Measurements from ENCODE around the gene MLN.

Gene MLN

GRCh38 chr6:33771146-33772081 lies 32.4 kb downstream of the MLN start:
- DNase-seq, result peak; percentile 69 to 79

GRCh38 chr6:33770833-33771145 lies 33.0 kb downstream of the MLN start:
- no peak for DNase-seq

GRCh38 chr6:33770124-33770832 lies 33.5 kb downstream of the MLN start:
- no peak for DNase-seq

- no peak for DNase-seq
These were observed 34.5 kb downstream of the MLN start for GRCh38 chr6:33769248-33769821.

GRCh38 chr6:33768644-33769120 lies 35.1 kb downstream of the MLN start:
- DNase-seq, result peak; percentile 84 to 85

GRCh38 chr6:33766921-33767907 lies 36.6 kb downstream of the MLN start:
- DNase-seq, result no peak

DNA sequence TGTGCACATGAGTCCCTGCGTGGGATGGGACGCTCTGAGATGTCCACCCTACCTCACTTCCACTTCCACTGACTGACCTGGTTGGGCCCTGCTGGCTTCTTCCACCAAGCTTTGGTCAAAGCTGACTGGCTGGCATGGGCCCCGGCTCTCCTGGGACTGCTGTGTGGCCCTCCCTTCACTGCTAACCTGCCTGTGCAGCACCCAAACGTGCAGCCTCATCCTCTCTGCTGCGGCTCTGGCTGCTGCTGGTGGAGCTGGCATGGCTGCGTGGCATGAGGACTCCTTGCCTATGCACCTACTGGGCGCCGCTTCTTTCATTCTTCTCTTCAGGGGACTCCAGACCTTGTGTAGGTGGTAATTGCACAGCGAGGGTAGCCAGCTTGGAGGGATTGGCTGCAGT lies 38.4 kb downstream of the MLN start:
- no peak for DNase-seq

DNA sequence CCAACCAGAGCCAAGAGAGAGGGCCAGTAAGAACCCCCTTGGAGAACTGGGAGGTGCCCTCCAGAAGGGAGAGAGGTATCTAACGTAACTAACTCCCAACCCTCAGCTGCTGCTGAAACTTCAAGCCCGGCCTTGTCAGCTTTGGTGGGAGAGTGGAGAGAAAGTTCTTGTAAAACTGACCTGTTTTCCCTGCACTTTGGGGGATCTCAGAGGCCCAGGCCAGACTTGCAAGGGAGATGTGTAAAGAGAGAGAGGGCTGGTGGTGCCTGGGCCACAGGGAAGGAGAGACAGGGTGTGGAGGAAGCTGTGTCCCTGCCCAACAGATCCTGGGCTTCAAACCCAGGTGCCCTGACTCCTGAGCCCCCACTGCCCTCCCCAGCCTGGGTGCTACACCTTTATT lies 39.8 kb downstream of the MLN start:
- no peak for DNase-seq

DNA sequence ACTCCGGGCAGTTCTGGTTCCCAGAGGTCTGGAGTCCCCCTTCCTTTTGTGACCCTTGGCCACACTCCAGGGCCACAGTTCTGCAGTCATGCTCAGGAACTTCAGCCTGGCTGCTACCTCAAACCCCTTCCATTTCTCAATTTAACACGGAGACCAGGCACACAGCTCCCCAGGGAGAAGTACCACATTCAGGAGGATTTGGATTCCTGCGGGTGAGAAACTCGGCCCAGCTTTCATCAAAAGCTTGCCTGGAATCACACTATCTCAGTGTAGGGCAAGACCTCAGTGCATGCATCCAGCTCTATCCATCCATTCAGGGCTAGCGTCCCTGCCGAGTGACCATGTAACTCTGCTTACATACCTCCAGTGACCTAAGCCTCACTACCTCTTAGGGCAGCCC lies 40.3 kb downstream of the MLN start:
- no peak for DNase-seq

GRCh38 chr6:33762713-33763112 lies 41.1 kb downstream of the MLN start:
- no peak for DNase-seq

DNA sequence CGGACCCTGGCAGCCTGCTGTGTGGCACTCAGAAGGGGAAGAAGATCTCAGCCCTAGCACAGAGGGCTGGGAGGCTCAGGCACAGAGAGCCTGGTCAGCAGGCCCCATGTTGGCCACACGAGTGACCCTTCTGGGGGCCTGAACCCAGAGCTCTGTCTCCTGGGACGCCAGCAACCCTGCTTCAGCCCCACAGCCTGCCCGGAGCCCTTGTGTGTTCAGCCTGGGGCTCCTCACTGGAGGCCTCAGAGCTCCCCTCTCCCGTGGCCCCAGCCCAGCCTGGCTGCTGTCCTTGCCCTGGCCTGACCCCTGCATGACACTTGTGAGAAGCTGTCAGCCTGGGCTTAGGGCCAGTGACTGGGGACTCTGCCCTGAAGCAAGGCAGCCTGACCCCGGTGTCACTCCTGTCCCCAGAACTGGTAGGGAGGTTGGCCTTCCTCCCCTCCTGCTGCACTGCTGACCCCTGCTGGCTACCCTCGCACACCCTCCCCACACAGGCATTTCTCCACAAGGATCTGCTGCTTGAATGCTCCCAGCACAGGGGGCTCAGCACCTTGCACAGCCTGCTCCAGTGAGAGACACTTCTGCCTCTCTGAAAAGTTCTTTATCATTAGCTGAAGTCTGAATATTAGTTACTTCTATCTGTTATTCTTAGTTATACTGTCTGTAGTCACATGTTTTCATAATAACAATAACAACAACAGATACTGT lies 41.7 kb downstream of the MLN start:
- peak; percentile 53 to 66 for DNase-seq

- no peak for DNase-seq
These were observed 42.3 kb downstream of the MLN start for GRCh38 chr6:33761581-33761921.

DNA sequence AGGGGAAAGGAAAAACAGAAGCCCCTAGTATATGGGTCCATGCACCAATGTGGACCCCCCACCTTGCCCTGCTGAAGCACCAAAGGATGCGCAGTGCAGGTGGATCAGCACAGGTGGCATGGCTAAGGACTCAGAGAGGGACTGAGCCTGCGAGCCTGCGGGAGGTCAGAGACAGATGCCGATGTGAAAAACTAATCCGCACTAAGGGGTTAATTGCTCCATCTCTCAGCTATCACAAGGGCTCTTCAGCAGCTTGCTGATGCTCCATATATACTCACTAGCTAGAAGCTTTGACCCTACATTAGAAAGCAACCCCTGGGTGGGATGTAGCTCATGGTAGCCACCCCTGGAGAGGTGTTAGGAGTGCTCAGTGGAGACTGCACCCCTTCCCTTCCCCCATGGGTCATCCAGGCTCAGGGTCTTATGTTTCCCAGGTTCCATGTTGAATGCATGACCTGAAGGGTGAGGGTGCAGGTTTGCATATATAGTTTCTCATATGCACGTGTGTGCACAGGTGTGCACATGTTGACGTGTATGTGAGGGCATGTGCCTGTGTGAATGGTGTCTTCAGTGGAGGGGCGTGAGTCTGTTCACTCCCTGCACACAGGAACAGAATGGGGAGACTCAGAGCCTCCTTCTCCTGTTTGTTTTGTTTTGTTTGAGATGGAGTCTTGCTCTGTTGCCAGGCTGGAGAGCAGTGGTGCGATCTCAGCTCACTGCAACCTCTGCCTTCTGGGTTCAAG lies 43.7 kb downstream of the MLN start:
- DNase-seq, result no peak

DNA sequence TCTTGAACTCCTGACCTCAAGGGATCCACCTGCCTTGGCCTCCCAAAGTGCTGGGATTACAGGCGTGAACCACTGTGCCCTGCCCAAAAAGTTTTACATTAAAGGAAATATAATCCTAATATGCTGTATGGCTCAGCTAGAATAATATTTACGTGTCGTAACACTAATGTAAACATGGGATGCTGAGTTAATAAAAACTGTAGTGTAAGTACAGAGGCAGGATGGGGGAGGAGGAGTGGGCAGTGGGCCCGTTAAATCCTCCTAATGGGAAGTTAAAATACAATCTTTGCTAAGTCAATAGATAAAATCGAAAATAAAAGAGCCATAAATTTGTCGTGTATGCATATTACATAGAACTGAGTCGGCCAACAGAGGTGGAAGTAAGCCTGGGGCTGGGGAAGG lies 45.0 kb downstream of the MLN start:
- no peak for DNase-seq

- no peak for DNase-seq
These were observed 45.9 kb downstream of the MLN start for GRCh38 chr6:33757906-33758305.

- no peak for DNase-seq
These were observed 46.7 kb downstream of the MLN start for GRCh38 chr6:33757113-33757512.

DNA sequence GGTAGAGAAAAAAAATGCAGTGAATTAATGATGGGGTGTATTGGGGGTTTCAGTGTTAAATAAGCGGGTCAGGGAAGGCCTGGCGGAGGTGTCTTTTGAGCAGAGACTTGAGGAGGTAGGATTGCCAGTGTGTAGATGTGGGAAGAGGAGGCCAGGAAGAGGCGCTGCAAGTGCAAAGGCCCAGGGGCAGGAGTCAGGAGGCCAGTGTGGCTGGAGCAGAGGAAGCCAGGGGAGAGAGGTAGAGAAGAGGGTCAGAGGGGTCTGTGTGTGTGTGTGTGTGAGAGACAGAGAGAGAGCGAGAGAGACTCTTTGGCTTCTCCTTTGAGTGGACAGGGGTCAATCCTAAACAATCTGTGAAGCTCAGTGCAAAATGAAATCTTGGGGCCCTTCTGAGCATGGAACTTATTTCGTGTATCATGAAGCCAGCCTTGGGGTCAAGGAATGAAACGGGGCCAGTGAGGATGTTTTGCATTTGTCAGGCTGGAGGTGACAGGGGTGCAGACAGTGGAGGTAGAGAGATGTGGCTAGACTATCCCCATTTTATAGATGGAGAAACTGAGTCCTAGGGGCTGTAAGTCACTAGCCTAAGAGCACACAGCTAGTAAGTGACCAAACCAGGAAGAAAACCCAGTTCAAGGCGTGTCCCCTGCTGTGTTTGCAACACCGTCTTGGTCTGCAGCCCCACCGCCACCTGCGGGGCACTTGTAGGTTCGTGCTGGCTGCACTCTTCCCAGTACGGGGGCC lies 47.4 kb downstream of the MLN start:
- no peak for DNase-seq

GRCh38 chr6:33755070-33755869 lies 48.5 kb downstream of the MLN start:
- no peak for DNase-seq

DNA sequence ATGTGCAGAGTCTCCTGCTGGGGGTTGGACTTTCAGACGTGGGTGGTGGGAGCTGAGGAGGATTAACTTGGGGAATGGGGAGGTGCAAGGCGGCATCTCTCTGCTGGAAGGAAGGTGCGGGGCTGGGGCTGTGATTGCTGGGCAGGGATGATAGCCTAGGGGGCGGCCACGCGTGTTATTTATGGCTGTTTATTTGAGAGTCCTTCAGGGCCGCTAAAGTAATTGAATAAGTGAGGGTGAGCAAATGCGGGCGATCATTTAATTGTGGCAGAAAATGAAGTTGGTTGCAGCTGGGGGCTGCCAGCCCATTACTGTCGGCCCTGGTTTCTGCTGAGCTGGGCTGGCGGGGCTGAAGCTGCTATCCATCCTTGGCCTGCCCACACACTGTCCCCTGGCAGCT lies 49.6 kb downstream of the MLN start:
- no peak for DNase-seq

DNA sequence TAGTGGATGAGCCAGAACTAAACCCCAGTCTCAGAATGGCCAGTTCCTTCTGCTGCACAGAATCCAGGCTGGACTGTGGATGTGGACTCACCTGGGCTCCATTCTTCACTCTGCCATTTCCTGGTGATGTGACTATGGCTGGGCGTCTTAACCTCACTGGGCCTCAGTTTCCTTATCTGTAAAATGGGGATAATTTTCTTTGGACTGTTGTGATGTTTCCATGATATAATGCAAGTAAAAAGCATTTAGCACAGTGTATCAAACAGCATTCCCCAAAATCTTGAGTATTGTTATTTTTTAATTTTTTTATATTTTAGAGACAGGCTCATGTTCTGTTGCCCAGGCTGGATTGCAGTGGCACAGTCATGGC lies 51.2 kb downstream of the MLN start:
- DNase-seq, result no peak

Measured in activated T-cell treated with anti-CD3 and anti-CD28 coated beads, Interleukin-2, amount 50 U/mL, for 48 hours (primary cell).